Right lobe of liver (tissue), 4 donors: ENCODE measurements around the gene SHC4.

Experiments used
- POLR2A ChIP-seq: fragments of 450-650 bp; IDR thresholded peaks from one replicate; pipeline ENCODE4 v1.6.1; 2017; ENCODE audit warnings: antibody characterized with exemption, mild to moderate bottlenecking
- TF ChIP-seq, protein P1 (sequence below), 4 donors: fragments of 200-600 bp in 3 of 4; fragments of 450-650 bp in 1 of 4; IDR thresholded peaks; one replicate each; pipeline versions ENCODE4 v1.5.1 to v1.8.0; 2016 to 2022; ENCODE audit warnings: antibody characterized with exemption in 4 of 4, mild to moderate bottlenecking in 2 of 4
- donor health status: DM: no; HTN: no; CAD: no.
- donor health status: DM: no; HTN: no; CAD: no.
- donor health status: DM: no; HTN: yes; CAD: no.

DNA sequence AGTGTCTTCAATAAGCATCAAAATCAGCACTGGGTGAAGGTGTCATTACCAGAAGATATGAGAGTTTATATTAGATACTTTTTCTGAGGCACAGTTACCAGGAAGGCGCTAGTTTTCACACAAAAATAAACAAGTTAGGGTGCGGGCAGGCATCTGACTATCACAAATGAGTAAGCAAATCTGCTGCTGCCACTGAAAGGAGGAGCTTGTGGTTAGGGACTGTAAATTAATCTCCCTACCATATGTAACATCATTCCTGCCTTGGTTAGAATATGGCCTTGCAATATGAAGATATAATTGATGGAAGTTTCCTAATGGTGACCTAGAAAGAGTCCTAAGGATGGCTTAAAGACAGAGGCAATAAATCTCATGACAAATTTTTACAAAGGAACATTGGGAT lies 105.3 kb downstream of the SHC4 start:
- TF ChIP-seq, protein P1, sequence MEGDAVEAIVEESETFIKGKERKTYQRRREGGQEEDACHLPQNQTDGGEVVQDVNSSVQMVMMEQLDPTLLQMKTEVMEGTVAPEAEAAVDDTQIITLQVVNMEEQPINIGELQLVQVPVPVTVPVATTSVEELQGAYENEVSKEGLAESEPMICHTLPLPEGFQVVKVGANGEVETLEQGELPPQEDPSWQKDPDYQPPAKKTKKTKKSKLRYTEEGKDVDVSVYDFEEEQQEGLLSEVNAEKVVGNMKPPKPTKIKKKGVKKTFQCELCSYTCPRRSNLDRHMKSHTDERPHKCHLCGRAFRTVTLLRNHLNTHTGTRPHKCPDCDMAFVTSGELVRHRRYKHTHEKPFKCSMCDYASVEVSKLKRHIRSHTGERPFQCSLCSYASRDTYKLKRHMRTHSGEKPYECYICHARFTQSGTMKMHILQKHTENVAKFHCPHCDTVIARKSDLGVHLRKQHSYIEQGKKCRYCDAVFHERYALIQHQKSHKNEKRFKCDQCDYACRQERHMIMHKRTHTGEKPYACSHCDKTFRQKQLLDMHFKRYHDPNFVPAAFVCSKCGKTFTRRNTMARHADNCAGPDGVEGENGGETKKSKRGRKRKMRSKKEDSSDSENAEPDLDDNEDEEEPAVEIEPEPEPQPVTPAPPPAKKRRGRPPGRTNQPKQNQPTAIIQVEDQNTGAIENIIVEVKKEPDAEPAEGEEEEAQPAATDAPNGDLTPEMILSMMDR (IDR thresholded peaks at IDR 0.05) = no peak
- TF ChIP-seq POLR2A = no peak
